ENCODE measurements around the gene ZNF474.

- no peak for TF ChIP-seq CTCF (IDR thresholded peaks at IDR 0.05; ENCODE audit: insufficient read depth, low read depth, low read length)
- TF ChIP-seq EZH2 (IDR thresholded peaks at IDR 0.05; ENCODE audit: insufficient read depth, low read length) = no peak
These were observed 23.9 kb downstream of the ZNF474 start for GRCh38 chr5:122153230-122153629.

All from astrocyte (in vitro differentiated cells and primary cell).